GM06990 (cell line): ENCODE results near the gene GNPTG.

ENCODE experiments used
- DNase-seq: peaks from one replicate; pipeline ENCODE4 v3.0.0-alpha.2; 2011; ENCODE audit not compliant: insufficient read length; ENCODE audit errors: extremely low read depth
- H3K27me3 ChIP-seq: replicated peaks from 2 replicates; pipeline ENCODE4 v1.6.0; 2011; ENCODE audit warnings: low read length; ENCODE audit not compliant: control insufficient read depth, insufficient read depth
- H3K36me3 ChIP-seq: 2 replicates; pipeline ENCODE4 v1.5.1; 2011; ENCODE audit warnings: low read length; ENCODE audit not compliant: control insufficient read depth, insufficient read depth
- H3K4me3 ChIP-seq: replicated peaks from 2 replicates; pipeline ENCODE4 v1.5.1; 2011; ENCODE audit warnings: low read depth, mild to moderate bottlenecking, control low read depth, low read length
- CTCF ChIP-seq: IDR thresholded peaks from 2 replicates; pipeline ENCODE4 v1.5.1; 2011; ENCODE audit warnings: low read length, control low read depth, mild to moderate bottlenecking, inconsistent platforms; ENCODE audit not compliant: insufficient read depth, poor library complexity, severe bottlenecking

GNPTG gene

GRCh38 chr16:1330931-1331711 lies 20.6 kb upstream of the GNPTG start:
- Histone ChIP-seq H3K27me3 (no peaks in the 10 kb centered on the region; the same call in 1 of the 2 replicates), H3K36me3 (no peaks in the 10 kb centered on the region; the same call in 1 of the 2 replicates), H3K4me3 (peak overlapping the region; percentile 36)
- DNase-seq: no peak
- no peak for TF ChIP-seq CTCF

GRCh38 chr16:1331712-1332617 lies 19.8 kb upstream of the GNPTG start:
- no peaks in the 10 kb centered on the region; the same call in 1 of the 2 replicates for H3K36me3 ChIP-seq
- peaks cover 3% of the 10 kb centered on the region; the same call in 1 of the 2 replicates for H3K27me3 ChIP-seq
- TF ChIP-seq CTCF: no peak
- H3K4me3 ChIP-seq: peak overlapping the region; percentile 36
- DNase-seq: peak; percentile 59

GRCh38 chr16:1332618-1333148 lies 19.0 kb upstream of the GNPTG start:
- no peaks in the 10 kb centered on the region for H3K36me3 ChIP-seq
- no peak for TF ChIP-seq CTCF
- peaks cover 3% of the 10 kb centered on the region; the same call in 1 of the 2 replicates for H3K27me3 ChIP-seq
- DNase-seq: no peak
- H3K4me3 ChIP-seq: no peak overlapping the region

- Histone ChIP-seq H3K27me3 (peaks cover 3% of the 10 kb centered on the region; the same call in 1 of the 2 replicates), H3K36me3 (no peaks in the 10 kb centered on the region), H3K4me3 (no peak within 1 kb of the TSS)
- TF ChIP-seq CTCF: no peak
- no peak for DNase-seq
These were observed 18.4 kb upstream of the GNPTG start, which contains the start of gene BAIAP3 for GRCh38 chr16:1333149-1333812. Gene BAIAP3, plus strand, starts transcription at chr16:1333645. Its CDS starts 4,905 bp downstream, at chr16:1338550.
